Gastroesophageal sphincter (tissue), 4 donors: Measurements from ENCODE around the gene SLC47A2. TPM values are rescaled to one million over a fixed set of nuclear protein-coding genes. Genes with fewer than 3 reads are reported as not detected.

Experiments
- ATAC-seq: fragments of 150-250 bp; one replicate; pipeline ENCODE4 v1.9.1; 2016; ENCODE audit warnings: mild to moderate bottlenecking, moderate library complexity
- H3K27ac ChIP-seq, 4 donors: fragments of 200-600 bp; sonication (generic) in 3 of 4; 1 replicate in 3 of 4; 2 replicates in 1 of 4; pipeline ENCODE4 v1.5.1; 2016 to 2019
- H3K27me3 ChIP-seq: fragments of 200-600 bp; sonication (generic); one replicate; pipeline ENCODE4 v1.5.1; 2019
- H3K36me3 ChIP-seq, 2 donors: fragments of 200-600 bp; sonication (generic); one replicate each; pipeline ENCODE4 v1.5.1; 2019; ENCODE audit warnings: control low read depth in 1 of 2
- H3K4me1 ChIP-seq, 3 donors: fragments of 200-600 bp; sonication (generic); 1 replicate in 2 of 3; 2 replicates in 1 of 3; pipeline ENCODE4 v1.5.1; 2016 to 2019; ENCODE audit warnings: control low read depth in 2 of 3
- H3K4me3 ChIP-seq, 2 donors: fragments of 200-600 bp; sonication (generic); one replicate each; pipeline ENCODE4 v1.5.1; 2019; ENCODE audit warnings: mild to moderate bottlenecking in 1 of 2, moderate library complexity in 1 of 2
- H3K9me3 ChIP-seq, 3 donors: fragments of 200-600 bp; sonication (generic); one replicate each; pipeline ENCODE4 v1.5.1; 2017 to 2019; ENCODE audit warnings: control low read depth in 2 of 3
- EP300 ChIP-seq: sonication (generic); formaldehyde crosslinking; IDR thresholded peaks from one replicate; pipeline ENCODE4 v1.6.1; 2017; ENCODE audit warnings: antibody characterized with exemption, mild to moderate bottlenecking
- POLR2A ChIP-seq, 2 donors: fragments of 450-650 bp; IDR thresholded peaks; one replicate each; pipeline ENCODE4 v1.6.1; 2017; ENCODE audit warnings: antibody characterized with exemption in 2 of 2, mild to moderate bottlenecking in 2 of 2, moderate library complexity in 1 of 2
- POLR2AphosphoS5 ChIP-seq: sonication (generic); formaldehyde crosslinking; IDR thresholded peaks from one replicate; pipeline ENCODE4 v1.6.1; 2017; ENCODE audit warnings: antibody characterized with exemption
- WGBS, 2 donors: methylation state at CpG; one replicate each; pipeline ENCODE4 v1.1.5; 2018; ENCODE audit warnings: low coverage in 1 of 2; 5-methylcytosine and 5-hydroxymethylcytosine counted together
- total RNA-seq, 4 donors: library from RNA; depleted of rRNA; stranded (reverse); fragments of >200 nt; gene quantifications; one replicate each; pipeline ENCODE4 v1.1.0, GENCODE V29; 2016
- TF ChIP-seq, protein P1 (sequence below), 4 experiments: fragments of 200-600 bp in 2 of 4; fragments of 450-650 bp in 2 of 4; sonication (generic) in 1 of 4; IDR thresholded peaks; one replicate each; pipeline ENCODE4 v1.5.1; 2017 to 2019; ENCODE audit warnings: antibody characterized with exemption in 4 of 4, mild to moderate bottlenecking in 2 of 4, moderate library complexity in 2 of 4

The SLC47A2 gene
- total RNA-seq, 4 donors from 2014 or later: not detected

- Histone ChIP-seq H3K27ac (no peak overlapping the region), H3K27me3 (no peaks in the 10 kb centered on the region), H3K4me1 (no peaks in the 10 kb centered on the region), H3K9me3 (no peaks in the 10 kb centered on the region), H3K36me3 (no peaks in the 10 kb centered on the region), H3K4me3 (no peak overlapping the region)
- WGBS, 2 donors: no CpG with 5 or more reads among the region's 14 CpGs
- no peak for TF ChIP-seq POLR2A (IDR thresholded peaks at IDR 0.05)
- no peak for TF ChIP-seq EP300
- TF ChIP-seq POLR2AphosphoS5: no peak
- TF ChIP-seq, protein P1, sequence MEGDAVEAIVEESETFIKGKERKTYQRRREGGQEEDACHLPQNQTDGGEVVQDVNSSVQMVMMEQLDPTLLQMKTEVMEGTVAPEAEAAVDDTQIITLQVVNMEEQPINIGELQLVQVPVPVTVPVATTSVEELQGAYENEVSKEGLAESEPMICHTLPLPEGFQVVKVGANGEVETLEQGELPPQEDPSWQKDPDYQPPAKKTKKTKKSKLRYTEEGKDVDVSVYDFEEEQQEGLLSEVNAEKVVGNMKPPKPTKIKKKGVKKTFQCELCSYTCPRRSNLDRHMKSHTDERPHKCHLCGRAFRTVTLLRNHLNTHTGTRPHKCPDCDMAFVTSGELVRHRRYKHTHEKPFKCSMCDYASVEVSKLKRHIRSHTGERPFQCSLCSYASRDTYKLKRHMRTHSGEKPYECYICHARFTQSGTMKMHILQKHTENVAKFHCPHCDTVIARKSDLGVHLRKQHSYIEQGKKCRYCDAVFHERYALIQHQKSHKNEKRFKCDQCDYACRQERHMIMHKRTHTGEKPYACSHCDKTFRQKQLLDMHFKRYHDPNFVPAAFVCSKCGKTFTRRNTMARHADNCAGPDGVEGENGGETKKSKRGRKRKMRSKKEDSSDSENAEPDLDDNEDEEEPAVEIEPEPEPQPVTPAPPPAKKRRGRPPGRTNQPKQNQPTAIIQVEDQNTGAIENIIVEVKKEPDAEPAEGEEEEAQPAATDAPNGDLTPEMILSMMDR (IDR thresholded peaks at IDR 0.05): no peak
- ATAC-seq: no peak
Measured at GRCh38 chr17:19738073-19738449, 21.7 kb upstream of the SLC47A2 start.

DNA sequence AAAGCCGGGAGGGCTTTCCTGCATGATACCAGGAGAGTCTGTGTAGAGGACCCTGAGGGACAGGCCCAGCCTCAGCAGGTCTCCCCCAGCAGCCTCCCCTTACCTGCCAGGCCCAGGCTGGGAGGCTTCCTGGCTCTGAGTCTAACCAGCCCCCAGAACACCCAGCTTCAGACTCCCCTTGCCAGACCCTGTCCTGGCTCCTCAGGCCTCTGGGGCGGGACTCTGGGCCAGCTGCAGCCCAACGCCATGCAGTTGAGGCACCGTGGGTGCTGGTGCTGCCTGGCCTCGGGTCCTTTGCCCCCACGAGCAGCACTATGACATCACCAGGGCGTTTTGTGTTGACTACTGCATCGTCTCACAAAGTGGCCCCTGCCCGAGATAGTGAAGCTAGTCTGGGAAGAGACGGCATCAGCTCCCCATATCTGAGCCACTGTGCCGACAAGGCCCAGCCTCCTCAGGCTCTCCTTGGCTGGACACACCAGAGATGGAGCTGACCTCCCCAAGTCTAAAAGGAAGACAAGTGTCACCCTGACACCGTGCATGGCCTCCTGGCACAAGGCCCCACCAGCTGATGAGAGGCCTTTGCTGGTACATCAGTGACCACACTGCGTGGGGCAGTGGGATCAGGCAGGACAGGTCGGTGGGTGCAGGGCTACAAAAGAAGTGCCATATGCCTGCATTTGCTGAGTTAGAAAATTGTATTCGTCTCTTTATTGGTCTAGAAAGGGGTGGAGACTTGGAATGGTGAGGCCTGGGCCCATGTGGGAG, 21.1 kb upstream of the SLC47A2 start:
- no peak overlapping the region for H3K4me3 ChIP-seq
- no peak for ATAC-seq
- H3K9me3 ChIP-seq: no peaks in the 10 kb centered on the region
- no peaks in the 10 kb centered on the region for H3K27me3 ChIP-seq
- TF ChIP-seq, protein P1 (IDR thresholded peaks at IDR 0.05): no peak
- no peak for TF ChIP-seq POLR2AphosphoS5
- H3K4me1 ChIP-seq: no peaks in the 10 kb centered on the region
- WGBS, 2 donors: 71 to 80% methylated on average over 1 to 2 of the region's 15 CpGs
- no peaks in the 10 kb centered on the region for H3K36me3 ChIP-seq
- no peak overlapping the region for H3K27ac ChIP-seq

DNA sequence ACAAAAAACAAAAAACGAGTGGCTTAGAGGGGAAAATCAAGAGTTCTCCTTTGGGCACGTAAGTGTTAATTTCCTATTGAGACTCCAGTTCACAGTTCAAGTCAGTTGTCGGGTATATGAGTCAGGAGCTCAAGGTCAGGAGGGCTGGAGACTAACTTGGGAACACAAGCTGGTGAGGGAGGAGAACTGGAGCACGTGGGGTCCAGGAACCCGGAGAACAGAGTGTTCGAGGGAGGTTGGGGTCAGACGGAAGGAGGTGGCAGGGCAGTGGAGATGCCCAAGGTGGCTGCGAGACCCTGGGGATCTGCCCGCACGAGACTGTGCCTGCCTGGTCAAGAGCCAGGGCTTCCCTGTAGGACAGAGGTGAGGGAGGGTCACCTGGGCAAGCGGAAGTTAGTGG, 19.7 kb upstream of the SLC47A2 start:
- no peaks in the 10 kb centered on the region for H3K36me3 ChIP-seq
- H3K9me3 ChIP-seq: no peaks in the 10 kb centered on the region
- H3K27ac ChIP-seq: no peak overlapping the region
- H3K27me3 ChIP-seq: no peaks in the 10 kb centered on the region
- no peaks in the 10 kb centered on the region for H3K4me1 ChIP-seq
- no peak overlapping the region for H3K4me3 ChIP-seq
- no peak for ATAC-seq
- TF ChIP-seq POLR2A (IDR thresholded peaks at IDR 0.05) (no peak), EP300 (no peak), POLR2AphosphoS5 (no peak)
- TF ChIP-seq, protein P1 (IDR thresholded peaks at IDR 0.05): no peak
- 51 to 62% methylated on average over 4 to 11 of the region's 11 CpGs for WGBS, 2 donors

- Histone ChIP-seq H3K27me3 (no peaks in the 10 kb centered on the region), H3K4me3 (no peak overlapping the region), H3K4me1 (peaks cover 0 to 7% (median 0%) of the 10 kb centered on the region in 3 donors), H3K36me3 (no peaks in the 10 kb centered on the region), H3K9me3 (no peaks in the 10 kb centered on the region), H3K27ac (no peak overlapping the region)
- ATAC-seq: no peak
- WGBS, 2 donors: 82 to 83% methylated on average over 10 to 11 of the region's 11 CpGs
- TF ChIP-seq EP300 (no peak), POLR2A (IDR thresholded peaks at IDR 0.05) (no peak), POLR2AphosphoS5 (no peak)
- TF ChIP-seq, protein P1 (IDR thresholded peaks at IDR 0.05): no peak
Measured at GRCh38 chr17:19733953-19734526, 17.7 kb upstream of the SLC47A2 start.

GRCh38 chr17:19731626-19732025, 15.2 kb upstream of the SLC47A2 start:
- H3K27ac ChIP-seq: no peak overlapping the region
- TF ChIP-seq POLR2AphosphoS5: no peak
- TF ChIP-seq, protein P1 (IDR thresholded peaks at IDR 0.05): no peak
- no peak for TF ChIP-seq EP300
- TF ChIP-seq POLR2A (IDR thresholded peaks at IDR 0.05): no peak
- no peaks in the 10 kb centered on the region for H3K9me3 ChIP-seq
- no peaks in the 10 kb centered on the region for H3K36me3 ChIP-seq
- no peak overlapping the region for H3K4me3 ChIP-seq
- no peaks in the 10 kb centered on the region for H3K27me3 ChIP-seq
- ATAC-seq: no peak
- 100% methylated on average over 3 of the region's 11 CpGs; no CpG with 5 or more reads in 1 of the 2 donors for WGBS, 2 donors
- H3K4me1 ChIP-seq: peaks cover 4 to 31% (median 18%) of the 10 kb centered on the region in 3 donors
